Stimulated activated CD4-positive, alpha-beta T cell treated with anti-CD3 and anti-CD28 coated beads, Interleukin-1b, Interleukin-23, amount 100 ng/mL, for 1 hour (primary cell): ENCODE results near the gene PLEKHA4.
A peak's percentile ranks its signal among the peaks of the same experiment; 100 is the strongest.
"Not testable (repeated sequence)": the region's sequence is repeated elsewhere in the genome, so short reads cannot be mapped to it uniquely, and the experiment has no call there.

Source experiments
- DNase-seq, 2 donors: peaks; one replicate each; pipeline ENCODE4 v3.0.0-alpha.2; 2020; ENCODE audit warnings: low read depth in 2 of 2

PLEKHA4 gene

DNA sequence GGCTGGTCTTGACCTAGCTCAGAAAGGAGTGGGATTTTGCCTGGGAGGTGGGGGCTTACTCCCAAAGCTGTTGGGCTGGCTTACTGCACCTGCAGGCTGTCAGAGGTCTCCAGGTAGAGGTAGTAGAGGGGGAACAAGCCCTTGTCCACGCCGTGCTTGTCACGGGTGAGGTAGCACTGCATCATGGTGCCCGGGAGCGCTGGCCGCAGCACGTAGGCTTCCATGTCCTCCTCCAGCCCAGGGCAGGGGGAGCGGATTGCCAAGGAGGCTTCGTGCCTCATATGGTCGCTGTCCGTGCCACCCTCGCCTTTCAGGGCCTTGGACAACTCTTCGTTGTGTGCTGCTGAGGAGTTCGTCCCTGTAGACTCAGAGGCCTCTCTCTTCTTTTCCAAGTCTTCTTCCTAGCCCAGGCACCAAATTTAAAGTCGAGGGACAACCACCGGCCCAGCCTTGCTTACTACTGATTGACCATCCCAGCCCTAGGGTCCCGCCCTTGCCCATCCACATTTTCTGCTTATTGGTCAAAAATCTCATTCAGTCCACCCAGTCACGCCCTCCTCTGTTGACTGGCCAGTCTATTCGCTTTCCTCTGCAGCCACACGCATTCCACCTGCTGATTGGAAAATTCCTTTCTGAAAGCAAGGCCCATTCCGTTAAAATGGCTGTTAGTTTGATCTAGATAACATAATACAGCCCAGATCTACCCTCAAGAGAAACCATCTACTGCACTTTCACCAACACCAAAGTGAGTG lies 19.6 kb upstream of the PLEKHA4 start:
- DNase-seq: no peak

DNA sequence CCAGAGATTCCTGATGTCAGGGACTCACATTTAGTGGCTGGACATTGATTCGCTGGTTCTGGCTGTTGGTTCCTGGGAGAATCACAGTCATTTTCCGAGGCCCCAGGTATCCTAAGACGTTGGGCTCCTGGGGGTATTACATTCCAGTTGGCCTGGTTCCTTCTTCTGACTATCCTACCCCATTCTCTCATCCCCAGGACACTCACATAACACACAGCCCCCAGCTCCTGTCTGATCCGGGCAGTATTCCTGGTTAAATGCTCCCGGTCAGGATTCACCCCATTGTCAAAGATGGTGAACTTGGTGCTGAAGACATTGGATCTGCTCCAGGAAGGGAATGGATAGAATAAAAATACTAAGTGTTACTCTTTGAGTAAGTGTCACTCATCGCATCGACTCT lies 15.3 kb upstream of the PLEKHA4 start:
- DNase-seq: no peak

DNA sequence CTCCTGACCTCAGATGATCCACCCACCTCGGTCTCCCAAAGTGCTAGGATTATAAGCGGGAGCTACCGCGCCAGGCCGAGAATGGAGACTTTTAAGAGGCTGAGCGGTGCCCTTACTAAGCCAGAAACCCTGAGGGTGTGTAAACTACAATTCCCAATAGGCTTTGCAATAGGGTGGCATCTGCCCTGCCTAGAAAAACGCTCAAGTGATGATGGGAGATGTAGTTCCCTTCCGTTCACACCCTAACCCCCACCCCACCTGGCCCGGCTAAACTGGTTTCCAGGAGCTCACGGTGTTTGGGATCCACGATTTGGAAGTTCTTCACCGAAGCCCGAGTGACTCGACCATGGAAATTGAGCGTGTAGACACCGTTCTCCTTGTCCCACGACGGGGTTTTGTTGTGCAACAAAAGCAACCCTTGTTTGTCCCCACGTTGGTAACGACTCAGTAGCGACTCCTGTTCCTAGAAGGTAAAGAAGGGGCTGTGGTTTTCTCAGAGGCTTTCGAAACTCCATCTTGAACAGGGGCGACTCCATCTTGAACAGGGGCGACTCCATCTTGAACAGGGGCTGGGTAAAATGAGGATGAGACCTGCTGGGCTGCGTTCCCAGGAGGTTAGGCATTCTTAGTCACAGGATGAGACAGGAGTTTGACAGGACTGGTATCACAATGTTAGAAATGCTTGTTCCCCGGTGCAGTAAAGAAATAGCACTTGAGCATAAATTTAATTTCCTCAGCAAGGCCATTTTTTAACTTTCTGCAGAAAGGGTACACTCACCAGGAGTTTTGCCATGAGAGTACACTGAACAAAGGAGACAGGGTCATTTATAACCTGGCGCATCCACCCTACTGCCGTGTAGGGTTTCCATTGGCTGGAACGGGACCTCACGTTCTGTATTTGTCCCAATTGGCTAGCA lies 13.6 kb upstream of the PLEKHA4 start:
- no peak for DNase-seq

DNA sequence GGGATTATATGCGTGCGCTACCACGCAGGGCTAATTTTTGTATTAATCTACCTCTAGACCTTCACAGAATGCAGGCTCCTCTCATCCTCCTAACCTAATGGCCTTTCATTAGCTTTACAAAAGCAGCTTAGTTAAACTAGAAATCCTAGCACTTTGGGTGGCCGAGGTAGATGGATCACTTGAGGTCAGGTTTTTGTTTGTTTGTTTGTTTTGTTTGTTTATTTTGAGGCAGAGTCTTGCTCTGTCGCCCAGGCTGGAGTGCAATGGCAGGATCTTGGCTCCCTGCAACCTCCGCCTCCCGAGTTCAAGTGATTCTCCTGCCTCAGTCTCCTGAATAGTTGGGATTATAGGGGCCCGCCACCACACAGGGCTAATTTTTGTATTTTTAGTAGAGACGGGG lies 11.3 kb upstream of the PLEKHA4 start:
- not testable (repeated sequence) for DNase-seq

DNA sequence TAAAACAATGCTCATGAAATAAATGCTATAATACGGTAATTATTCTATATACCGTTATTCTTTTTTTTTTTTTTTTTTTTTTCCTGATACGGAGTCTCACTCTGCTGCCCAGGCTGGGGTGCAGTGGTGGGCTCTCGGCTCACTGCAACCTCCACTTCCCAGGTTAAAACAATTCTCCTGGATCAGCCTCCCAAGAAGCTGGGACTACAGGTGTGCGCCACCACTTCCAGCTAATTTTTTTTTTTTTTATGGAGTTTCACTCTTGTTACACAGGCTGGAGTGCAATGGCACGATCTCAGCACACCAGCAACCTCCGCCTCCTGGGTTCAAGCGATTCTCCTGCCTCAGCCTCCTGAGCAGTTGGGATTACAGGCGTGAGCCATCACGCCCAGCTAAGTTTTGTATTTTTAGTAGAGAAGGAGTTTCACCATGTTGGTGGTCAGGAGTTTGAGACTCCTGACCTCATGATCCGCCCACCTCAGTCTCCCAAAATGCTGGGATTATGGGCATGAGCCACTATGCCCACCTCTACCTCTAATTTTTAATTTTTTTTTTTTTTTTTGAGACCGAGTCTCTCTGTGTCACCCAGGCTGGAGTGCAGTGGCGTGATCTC lies 10.7 kb upstream of the PLEKHA4 start:
- no peak for DNase-seq

DNA sequence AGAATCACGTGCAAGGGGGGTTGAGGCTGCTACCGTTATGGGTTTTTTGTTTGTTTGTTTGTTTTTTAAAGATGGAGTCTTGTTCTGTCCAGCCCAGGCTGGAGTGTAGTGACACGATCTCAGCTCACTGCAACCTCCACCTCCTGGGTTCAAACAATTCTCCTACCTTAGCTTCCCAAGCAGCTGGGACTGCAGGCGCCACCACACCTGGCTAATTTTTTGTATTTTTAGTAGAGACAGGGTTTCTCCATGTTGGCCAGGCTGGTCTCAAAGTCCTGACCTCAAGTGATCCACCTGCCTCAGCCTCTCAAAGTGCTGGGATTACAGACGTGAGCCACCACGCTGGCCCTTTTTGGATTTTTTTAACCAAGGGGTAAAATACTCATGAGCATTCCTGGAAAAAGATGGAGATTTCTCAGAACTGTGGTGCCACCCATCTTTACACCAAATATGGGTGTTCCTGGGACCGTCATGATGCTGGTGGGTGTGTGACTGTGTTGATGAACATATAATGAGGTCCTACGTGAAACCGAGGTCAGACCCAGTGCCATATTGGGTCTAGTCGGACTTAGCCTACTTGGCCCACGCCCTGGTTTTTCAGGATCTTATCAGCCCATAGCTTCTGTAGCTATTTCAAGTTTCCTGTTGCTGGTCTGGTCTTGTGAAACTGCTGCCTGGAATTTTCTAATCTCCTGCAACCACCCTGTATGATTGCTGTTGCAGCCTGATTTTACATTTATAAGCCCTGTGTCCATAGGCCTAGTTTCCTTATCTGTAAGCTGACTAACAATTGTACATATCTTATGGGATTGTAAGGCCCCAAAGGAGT lies 10.0 kb upstream of the PLEKHA4 start:
- DNase-seq: no peak

DNA sequence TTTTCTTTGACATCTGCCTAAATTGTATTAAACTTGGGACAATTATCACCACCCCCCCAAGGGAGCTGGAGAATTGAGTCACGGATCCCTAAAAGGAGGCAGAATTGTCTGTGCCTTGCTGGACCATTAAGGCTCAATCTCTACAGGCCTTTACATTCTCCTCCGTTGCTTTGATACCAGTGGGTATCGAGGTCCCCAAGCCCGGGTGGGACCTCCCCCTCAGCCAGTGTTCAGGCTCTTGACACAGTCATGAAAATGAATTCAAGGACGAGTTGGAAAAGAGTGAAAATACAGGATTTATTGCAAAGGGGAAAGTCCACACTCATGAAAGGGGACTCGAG lies 9.4 kb upstream of the PLEKHA4 start:
- no peak for DNase-seq

DNA sequence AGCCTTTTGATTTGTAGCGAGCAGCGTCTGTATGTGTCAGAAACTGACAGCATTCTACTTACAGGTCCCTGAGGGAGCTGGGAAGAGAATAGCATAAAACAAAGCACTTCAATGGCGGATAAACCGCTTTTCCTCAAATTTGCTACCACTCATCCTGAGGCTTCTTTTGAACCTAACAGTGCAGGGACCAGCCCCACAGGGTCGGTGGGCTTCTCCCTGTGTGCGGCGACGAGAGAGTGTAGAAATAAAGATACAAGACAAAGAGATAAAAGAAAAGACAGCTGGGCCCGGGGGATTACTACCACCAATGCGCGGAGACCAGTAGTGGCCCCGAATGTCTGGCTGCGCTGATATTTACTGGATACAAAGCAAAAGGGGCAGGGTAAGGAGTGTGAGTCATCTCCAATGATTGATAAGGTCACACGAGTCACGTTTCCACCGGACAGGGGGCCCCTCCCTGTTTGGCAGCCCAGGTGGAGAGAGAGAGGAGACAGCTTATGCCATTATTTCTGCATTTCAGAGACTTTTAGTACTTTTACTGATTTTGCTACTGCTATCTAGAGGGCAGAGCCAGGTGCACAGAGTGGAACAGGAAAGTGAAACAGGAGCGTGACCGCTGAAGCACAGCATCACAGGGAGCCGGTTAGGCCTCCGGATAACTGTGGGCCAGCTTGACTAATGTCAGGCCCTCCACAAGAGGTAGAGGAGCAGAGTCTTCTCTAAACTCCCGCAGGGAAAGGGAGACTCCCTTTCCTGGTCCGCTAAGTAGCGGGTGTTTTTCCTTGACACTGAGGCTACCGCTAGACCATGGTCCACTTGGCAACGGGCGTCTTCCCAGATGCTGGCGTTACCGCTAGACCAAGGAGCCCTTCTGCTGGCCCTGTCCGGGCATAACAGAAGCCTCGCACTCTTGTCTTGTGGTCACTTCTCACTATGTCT lies 7.9 kb upstream of the PLEKHA4 start:
- not testable (repeated sequence) for DNase-seq

DNA sequence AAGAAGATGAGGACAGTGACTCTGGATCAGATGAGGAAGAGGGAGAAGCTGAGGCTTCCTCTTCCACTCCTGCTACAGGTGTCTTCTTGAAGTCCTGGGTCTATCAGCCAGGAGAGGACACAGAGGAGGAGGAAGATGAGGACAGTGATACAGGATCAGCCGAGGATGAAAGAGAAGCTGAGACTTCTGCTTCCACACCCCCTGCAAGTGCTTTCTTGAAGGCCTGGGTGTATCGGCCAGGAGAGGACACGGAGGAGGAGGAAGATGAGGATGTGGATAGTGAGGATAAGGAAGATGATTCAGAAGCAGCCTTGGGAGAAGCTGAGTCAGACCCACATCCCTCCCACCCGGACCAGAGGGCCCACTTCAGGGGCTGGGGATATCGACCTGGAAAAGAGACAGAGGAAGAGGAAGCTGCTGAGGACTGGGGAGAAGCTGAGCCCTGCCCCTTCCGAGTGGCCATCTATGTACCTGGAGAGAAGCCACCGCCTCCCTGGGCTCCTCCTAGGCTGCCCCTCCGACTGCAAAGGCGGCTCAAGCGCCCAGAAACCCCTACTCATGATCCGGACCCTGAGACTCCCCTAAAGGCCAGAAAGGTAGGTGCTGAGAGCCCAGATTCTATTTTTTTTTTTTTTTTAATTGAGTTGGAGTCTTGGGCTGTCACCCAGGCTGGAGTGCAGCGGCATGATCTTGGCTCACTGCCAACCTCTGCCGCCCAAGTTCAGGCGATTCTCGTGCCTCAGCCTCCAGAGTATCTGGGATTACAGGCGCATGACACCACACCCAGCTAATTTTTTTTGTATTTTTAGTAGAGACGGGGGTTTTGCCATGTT lies 6.1 kb upstream of the PLEKHA4 start:
- DNase-seq: no peak

DNA sequence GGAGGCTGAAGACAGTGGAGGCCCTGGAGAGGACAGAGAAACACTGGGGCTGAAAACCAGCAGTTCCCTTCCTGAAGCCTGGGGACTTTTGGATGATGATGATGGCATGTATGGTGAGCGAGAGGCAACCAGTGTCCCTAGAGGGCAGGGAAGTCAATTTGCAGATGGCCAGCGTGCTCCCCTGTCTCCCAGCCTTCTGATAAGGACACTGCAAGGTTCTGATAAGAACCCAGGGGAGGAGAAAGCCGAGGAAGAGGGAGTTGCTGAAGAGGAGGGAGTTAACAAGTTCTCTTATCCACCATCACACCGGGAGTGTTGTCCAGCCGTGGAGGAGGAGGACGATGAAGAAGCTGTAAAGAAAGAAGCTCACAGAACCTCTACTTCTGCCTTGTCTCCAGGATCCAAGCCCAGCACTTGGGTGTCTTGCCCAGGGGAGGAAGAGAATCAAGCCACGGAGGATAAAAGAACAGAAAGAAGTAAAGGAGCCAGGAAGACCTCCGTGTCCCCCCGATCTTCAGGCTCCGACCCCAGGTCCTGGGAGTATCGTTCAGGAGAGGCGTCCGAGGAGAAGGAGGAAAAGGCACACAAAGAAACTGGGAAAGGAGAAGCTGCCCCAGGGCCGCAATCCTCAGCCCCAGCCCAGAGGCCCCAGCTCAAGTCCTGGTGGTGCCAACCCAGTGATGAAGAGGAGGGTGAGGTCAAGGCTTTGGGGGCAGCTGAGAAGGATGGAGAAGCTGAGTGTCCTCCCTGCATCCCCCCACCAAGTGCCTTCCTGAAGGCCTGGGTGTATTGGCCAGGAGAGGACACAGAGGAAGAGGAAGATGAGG lies 5.3 kb upstream of the PLEKHA4 start:
- no peak for DNase-seq

DNA sequence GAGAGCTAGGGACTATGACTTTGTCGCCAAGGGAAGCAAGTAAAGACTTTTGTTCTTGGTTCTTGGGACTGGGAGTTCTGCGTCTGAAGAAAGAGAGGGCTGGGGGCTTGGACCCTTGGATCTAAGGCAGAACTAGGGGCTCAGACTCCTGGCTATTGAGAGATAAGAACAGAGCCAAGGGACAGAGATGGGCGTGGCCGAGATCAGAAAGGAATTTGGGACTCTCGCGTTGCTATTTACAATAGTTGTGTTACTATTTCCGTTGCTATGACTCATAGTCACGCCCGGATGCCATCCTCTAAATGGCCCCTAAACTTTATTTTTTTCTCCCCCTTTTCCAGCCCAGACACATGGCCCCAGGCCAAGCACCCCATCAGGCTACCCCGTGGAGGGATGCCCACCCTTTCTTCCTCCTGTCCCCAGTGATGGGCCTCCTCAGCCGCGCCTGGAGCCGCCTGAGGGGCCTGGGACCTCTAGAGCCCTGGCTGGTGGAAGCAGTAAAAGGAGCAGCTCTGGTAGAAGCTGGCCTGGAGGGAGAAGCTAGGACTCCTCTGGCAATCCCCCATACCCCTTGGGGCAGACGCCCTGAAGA lies 4.6 kb upstream of the PLEKHA4 start:
- DNase-seq: peak in 1 of 2 donors; percentile 44

DNA sequence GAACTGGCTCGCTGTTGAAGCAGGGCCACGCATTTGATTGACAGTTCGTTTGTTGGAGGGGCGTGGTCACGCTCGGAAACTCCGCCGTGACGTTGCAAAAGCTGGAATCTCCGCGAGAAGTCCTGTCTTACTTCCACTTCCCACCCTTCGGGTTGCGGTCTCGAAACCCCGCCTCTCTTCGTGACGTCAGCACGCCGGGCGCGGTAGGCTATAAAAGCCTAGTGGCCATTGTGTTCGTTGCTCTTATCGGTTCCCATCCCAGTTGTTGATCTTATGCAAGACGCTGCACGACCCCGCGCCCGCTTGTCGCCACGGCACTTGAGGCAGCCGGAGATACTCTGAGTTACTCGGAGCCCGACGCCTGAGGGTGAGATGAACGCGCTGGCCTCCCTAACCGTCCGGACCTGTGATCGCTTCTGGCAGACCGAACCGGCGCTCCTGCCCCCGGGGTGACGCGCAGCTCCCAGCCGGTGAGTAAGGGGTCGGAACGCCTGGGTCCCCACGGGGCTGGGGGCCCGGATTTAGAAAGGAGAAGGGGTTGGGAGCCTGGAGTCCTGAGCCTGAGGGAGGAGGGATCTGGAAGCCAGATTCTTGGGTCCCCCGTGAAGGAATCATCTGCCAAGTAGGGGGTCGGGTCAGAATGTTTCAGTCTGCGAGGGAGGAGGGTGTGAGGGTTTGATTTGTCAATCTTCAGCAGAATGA lies 3.9 kb upstream of the PLEKHA4 start, which contains the start of gene PPP1R15A:
TSS of gene PPP1R15A (plus strand) at position 240 of the 702 bp plus-strand sequence. CDS start 813 bp downstream, outside the sequence.
- peak; percentile 94 to 99 for DNase-seq

DNA sequence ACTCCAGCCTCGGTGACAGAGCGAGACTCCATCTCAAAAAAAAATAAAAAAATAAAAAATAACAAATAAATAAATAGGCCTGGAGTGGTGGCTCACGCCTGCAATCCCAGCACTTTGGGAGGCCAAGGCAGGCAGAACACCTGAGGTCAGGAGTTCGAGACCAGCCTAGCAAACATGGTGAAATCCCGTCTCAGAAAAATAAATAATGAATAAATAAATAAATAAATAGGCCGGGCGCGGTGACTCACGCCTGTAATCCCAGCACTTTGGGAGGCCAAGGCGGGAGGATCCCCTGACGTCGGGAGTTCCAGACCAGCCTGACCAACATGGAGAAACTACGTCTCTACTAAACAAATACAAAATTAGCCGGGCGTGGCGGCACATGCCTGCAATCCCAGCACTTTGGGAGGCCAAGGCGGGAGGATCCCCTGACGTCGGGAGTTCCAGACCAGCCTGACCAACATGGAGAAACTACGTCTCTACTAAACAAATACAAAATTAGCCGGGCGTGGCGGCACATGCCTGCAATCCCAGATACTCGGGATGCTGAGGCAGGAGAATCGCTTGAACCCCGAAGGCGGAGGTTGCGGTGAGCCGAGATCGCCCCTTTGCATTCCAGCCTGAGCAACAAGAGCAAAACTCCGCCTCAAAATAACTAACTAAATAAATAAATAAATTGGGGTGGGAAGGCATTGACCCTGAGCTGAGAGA lies 3.2 kb upstream of the PLEKHA4 start:
- not testable (repeated sequence) for DNase-seq

DNA sequence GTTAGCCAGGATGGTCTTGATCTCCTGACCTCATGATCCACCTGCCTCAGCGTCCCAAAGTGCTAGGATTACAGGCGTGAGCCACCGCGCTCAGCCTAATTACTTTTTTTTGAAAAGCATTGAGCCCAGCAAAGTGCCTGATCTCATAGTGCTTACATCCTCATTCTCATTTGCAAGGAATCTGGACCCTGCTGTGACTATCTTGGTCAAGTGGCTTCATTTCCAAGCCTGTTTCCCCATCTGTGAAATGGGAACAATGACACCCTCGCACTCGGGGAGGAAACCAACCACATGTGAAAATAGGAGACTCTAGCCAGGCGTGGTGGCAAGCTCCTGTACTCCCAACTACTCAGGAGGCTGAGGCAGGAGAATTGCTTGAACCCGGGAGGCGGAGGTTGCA lies 1.6 kb upstream of the PLEKHA4 start:
- no peak for DNase-seq

DNA sequence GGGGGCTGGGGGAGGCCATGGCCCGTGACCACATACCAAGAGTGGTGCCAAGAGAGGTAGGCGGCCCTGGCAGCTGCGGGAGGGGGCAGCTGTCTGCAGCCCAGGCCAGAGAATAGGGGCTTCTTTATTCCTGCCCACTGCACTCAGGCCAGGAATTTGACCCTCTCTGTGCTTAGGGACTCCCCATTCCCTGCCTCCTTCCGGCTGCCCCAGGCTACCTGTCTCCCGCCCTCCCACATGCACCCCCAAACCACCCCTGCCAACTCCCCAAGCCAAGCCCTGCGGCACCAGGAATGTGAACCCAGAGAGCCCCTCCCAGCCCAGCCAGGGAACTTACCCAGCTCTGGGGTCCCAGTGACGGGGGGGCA lies 687 bp downstream of the PLEKHA4 start:
- DNase-seq: no peak

DNA sequence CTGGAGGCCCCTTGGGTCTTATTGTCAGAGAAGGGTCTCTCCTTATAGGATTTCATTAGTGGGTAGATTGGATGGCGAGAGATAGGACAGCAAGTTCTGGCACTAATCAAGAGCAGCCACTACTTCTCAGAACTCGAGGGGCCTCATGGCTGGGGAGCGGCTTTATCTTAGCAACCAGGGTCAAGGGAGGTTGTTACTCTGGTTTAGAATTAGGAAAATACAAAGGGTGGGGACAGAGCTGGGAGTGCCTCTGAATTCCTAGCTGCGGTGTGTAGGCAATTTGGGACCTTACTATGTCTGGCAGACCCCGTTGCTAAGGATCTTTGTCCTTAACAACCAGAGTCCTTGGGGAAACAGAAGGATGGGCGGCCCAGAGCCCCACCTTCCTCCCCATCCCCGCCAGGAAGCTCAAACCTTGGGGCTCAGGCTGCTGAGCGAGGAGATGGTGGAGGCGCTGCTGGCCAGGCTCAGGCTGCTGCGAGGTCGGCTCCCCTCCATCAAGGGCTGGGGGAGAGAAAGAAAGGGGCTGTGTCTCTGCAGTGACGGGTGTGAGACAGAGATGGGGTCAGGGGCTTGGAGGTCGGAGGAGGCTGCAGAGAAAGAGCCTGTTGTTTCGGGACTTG lies 1.2 kb downstream of the PLEKHA4 start:
- no peak for DNase-seq

DNA sequence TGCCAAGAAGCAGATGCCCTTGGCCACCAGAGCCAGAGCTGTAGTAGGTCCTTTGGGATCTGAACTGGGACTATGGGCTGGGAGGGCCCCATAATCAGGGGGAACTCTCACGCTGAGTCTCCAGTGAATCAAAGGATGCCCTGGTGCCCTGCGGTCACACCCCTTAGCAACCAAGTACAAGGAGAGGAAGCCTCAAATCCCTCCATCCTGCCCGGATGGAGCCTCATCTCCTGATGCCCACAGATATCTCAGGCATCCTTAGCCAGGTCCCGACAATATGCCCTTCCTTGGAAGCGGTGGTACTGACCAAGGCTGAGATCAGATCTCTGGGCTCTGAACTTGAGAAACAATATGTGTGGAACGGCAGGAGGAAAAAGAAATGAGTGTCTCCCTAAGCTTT lies 1.7 kb downstream of the PLEKHA4 start:
- DNase-seq: no peak
